HAP-1 (cell line): ENCODE results near the gene TULP1.
"Not testable (repeated sequence)": the region's sequence is repeated elsewhere in the genome, so short reads cannot be mapped to it uniquely, and the experiment has no call there.

ENCODE experiments used
- DNase-seq, 2 experiments: peaks; one replicate each; pipeline ENCODE4 v3.0.0-alpha.2; 2016 to 2020; ENCODE audit warnings: low spot score in 2 of 2
- H3K27me3 ChIP-seq: fragments of 250-450 bp; sonication (Bioruptor Pico); 2 replicates; pipeline ENCODE4 v1.5.1; 2020; ENCODE audit warnings: low read depth, mild to moderate bottlenecking, moderate library complexity
- H3K36me3 ChIP-seq: fragments of 250-450 bp; sonication (Bioruptor Pico); replicated peaks from 2 replicates; pipeline ENCODE4 v1.5.1; 2020; ENCODE audit warnings: mild to moderate bottlenecking
- H3K4me1 ChIP-seq: fragments of 250-450 bp; sonication (Bioruptor Pico); 2 replicates; pipeline ENCODE4 v1.5.1; 2020; ENCODE audit warnings: mild to moderate bottlenecking
- H3K4me3 ChIP-seq: fragments of 250-450 bp; sonication (Bioruptor Pico); 2 replicates; pipeline ENCODE4 v1.5.1; 2020; ENCODE audit warnings: mild to moderate bottlenecking, moderate library complexity
- H3K9me3 ChIP-seq: fragments of 250-450 bp; sonication (Bioruptor Pico); 2 replicates; pipeline ENCODE4 v1.5.1; 2020; ENCODE audit warnings: mild to moderate bottlenecking, moderate library complexity
- in situ Hi-C: fragments of 300-500 bp; cut with MboI; formaldehyde crosslinking; loops from 3 replicates; pipeline ENCODE4 v1.14.3; 2020; ENCODE audit warnings: low sequenced_read_pairs, inconsistent platforms, mixed read lengths

The TULP1 gene

DNA sequence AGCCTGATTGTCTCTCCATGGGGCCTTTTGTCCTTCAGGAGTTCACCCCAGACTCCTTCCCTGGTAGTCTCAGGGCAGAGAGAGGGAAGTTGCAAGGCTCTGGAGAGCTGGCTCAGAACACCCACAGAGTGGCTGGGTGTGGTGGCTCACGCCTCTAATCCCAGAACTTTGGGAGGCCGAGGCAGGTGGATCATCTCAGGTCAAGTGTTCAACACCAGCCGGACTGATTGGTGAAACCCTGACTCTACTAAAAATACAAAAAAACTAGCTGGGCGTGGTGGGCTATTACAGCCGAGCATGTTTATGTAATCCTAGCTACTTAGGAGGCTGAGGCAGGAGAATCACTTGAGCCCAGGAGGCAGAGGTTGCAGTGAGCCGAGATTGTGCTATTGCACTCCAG is 23.2 kb upstream of the TULP1 start:
- DNase-seq, H3K27me3 ChIP-seq, H3K4me1 ChIP-seq, H3K36me3 ChIP-seq, H3K4me3 ChIP-seq, H3K9me3 ChIP-seq, in situ Hi-C loops: not testable (repeated sequence)

DNA sequence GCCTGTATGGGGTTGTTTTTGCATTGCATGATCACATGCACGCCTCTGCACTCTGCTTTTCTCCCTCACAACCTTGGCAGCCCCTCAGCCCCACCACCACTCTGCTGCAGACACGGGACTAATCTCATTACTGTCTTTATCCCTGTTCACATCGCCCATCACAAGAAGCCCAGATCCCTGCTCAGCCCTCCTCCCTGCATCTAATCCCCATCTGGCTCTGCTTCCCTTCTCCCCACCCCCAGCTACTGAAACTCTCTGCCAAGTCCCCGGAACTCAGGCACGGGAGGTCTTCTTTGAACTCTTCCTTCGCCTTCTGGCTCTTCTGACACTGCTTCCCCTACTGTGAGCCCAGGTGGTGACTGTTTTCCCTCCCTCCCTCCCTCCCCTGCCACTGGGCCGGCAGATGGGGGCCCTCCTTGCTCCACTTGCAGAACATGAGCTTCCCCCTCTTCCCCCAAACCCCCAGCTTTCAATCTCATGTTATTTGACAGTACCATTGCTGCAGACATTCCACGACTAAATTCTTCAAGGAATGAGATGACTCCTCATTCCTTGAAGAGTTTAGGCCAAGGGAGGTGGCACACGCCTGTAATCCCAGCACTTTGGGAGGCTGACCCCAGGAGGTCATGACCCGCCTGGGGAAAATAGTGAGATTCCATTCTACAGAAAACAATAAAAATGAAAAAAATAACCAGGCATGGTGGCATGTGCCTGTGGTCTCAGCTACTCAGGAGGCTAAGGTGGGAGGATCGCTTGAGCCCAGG is 21.9 kb upstream of the TULP1 start:
- Histone ChIP-seq H3K4me3 (no peak overlapping the region), H3K4me1 (no peaks in the 10 kb centered on the region), H3K36me3 (no peaks in the 10 kb centered on the region), H3K27me3 (no peaks in the 10 kb centered on the region), H3K9me3 (no peaks in the 10 kb centered on the region)
- in situ Hi-C loops: no loop called here
- no peak for DNase-seq

DNA sequence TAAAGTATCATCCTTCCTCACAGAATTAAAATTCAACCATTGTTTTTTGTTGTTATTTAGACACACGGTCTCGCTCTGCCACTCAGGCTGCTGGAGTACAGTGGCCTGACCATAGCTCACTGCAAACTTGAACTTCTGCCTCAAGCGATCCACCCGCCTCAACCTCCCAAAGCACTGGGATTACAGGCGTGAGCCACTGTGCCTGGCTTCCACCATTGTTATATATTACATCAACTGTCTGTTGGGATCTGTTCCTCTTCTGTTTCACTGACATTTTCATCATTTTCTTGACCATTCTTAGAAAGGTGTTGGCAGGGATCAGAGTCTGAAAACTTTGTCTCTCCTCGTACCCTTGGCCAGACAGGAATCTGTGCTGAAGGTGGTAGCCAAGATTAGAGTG is 21.3 kb upstream of the TULP1 start:
- in situ Hi-C loops: no loop called here
- no peaks in the 10 kb centered on the region for H3K36me3 ChIP-seq
- no peak overlapping the region for H3K4me3 ChIP-seq

DNA sequence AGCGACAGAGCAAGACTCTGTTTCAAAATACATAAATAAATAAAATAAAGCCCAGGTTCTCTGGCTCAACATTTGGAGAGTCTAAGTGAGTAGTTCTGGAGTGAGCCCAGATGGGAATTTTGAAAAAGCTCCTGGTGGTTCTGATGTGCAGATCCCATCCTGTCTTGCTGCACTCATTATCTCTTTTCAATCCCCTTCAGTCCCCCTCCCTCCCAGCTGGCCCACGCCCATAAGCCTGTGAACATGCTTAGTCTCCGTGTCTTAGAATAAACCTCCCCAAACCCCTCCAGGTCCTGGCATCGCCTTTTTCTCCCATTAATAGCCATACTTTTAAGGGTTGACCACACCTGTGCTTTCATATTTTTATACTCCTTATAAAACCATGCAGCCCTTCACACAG is 19.4 kb upstream of the TULP1 start:
- no peak for DNase-seq
- in situ Hi-C loops: no loop called here
- H3K27me3 ChIP-seq: no peaks in the 10 kb centered on the region
- no peak overlapping the region for H3K4me3 ChIP-seq
- H3K4me1 ChIP-seq: no peaks in the 10 kb centered on the region
- H3K36me3 ChIP-seq: no peaks in the 10 kb centered on the region
- H3K9me3 ChIP-seq: no peaks in the 10 kb centered on the region

More for the DNA sequence above, 21.3 kb upstream of the TULP1 start:
- no peak for DNase-seq
- Histone ChIP-seq H3K27me3 (no peaks in the 10 kb centered on the region), H3K4me1 (no peaks in the 10 kb centered on the region), H3K9me3 (no peaks in the 10 kb centered on the region)

DNA sequence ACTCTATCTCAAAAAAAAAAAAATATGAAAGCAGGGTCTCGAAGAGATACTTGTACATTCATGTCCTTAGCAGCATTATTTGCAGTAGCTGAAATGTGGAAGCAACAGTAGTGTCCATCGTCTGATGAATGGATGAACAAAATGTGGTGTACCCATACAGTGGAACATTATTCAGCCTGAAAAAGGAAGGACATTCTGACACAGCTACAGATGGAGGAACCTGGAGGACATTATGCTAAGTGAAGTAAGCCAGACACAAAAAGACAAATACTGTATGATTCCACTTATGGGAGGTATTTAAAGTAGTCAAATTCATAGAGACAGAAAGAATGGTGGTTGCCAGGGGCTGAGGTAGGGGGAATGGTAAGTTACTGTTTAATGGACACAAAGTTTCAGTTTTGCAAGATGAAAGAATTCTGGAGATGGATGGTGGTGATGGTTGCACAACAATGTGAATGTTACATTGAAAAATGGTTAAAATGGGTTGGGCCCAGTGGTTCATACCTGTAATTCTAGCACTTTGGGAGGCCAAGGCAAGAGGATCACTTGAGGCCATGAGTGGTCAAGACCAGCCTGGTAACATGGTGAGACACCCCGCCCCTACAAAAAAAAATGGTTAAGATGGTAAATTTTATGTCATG is 11.8 kb upstream of the TULP1 start:
- H3K36me3 ChIP-seq: no peaks in the 10 kb centered on the region
- in situ Hi-C loops: loop anchor here (5.0 kb wide), 1 partner anchor 213 kb away; the partner anchor contains the start of gene ARMC12
- H3K9me3 ChIP-seq: no peaks in the 10 kb centered on the region
- DNase-seq: no peak
- no peak overlapping the region for H3K4me3 ChIP-seq
- H3K27me3 ChIP-seq: no peaks in the 10 kb centered on the region
- peaks cover 3% of the 10 kb centered on the region; the same call in 1 of the 2 replicates for H3K4me1 ChIP-seq

DNA sequence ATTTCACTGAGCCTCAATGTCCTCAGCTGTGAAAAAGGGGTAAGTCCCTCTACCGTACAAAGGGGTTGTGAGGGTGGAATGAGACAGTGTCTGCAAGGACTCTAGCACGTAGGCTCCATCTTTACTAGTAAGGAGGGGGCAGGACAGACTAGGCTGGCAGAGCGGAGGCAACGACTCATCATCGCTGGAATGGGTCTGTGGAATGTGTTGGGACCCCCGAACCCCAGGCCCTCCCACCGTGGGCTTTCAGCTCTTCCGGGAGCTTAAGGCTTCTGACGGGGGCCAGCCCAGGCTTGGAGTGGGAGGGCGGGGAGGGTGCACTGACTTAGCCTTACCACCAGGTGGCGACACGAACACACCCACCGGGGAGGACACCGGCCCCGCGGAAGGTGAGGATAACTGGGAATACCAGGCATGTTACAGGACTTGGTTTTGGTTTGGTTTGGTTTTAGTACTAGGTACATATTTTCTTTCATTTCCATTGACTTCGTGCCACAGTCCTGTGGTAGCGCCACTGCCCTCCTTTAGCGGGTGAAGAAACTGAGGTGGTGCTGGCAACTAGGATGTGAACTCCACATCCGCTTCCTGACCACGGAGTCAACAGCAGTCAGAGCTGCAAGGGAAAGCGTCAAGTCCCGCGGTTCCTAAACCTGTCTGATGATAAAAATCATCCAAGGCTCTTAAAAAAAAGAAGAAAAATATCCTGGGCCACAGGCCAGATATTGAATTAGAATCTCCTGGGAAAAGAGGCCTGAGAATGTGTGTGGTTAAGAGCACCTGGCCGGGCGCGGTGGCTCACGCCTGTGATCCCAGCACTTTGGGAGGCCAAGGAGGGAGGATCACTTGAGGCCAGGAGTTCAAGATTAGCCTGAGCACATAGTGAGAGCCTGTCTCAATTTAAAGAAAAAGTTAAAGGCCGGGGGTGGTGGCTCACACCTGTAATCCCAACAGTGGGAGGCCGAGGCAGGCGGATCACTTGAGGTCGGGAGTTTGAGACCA is 10.3 kb upstream of the TULP1 start:
- H3K4me3 ChIP-seq: no peak overlapping the region
- DNase-seq: peak; percentile 72 to 91
- H3K9me3 ChIP-seq: no peaks in the 10 kb centered on the region
- H3K36me3 ChIP-seq: no peaks in the 10 kb centered on the region
- H3K4me1 ChIP-seq: peaks cover 3% of the 10 kb centered on the region; the same call in 1 of the 2 replicates
- in situ Hi-C loops: loop anchor here (5.0 kb wide), 1 partner anchor 214 kb away; the partner anchor contains the start of gene ARMC12
- H3K27me3 ChIP-seq: no peaks in the 10 kb centered on the region

DNA sequence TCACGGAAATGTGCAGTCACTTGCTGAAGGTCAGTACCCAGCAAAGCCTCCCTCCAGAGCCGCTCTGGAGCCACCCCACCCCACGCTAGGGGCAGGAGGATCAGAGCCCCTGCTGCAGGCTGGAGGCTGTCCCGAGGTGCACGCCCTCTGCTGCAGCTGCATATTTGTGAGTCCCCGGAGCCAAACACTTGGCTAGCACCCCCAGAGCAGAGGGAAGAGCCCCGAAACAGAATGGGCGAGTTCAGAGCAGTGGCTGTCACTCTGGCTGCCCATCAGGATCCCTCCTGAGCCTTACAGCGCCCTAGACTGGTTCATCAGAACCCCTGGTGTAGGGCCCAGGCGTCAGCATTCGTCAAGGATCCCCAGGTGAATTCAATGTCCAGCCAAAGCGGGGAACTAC is 9.5 kb upstream of the TULP1 start:
- no peak overlapping the region for H3K4me3 ChIP-seq
- DNase-seq: no peak
- peaks cover 3% of the 10 kb centered on the region; the same call in 1 of the 2 replicates for H3K4me1 ChIP-seq
- H3K9me3 ChIP-seq: no peaks in the 10 kb centered on the region
- in situ Hi-C loops: loop anchor here (5.0 kb wide), 1 partner anchor 215 kb away; the partner anchor contains the start of gene ARMC12
- H3K36me3 ChIP-seq: no peaks in the 10 kb centered on the region
- no peaks in the 10 kb centered on the region for H3K27me3 ChIP-seq

DNA sequence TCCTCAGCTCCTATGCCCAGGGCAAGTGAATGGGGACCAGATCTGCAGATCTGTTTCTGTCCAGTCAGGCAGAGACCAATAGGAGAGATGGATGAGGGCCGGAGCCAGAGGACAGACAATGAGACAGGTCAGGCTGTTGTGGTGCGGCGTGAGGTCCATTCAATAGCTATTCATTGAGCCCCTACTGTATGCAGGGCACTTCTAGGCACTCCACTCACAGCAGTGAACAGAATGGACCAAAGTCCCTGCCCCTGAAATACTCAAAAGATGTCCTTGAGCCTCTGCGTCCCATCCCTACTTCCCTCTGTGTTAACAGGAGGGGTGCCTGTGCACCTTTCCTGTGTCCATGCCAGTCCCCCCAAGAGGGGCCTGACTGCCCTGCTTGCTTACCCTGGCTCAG is 8.5 kb upstream of the TULP1 start:
- Histone ChIP-seq H3K36me3 (no peaks in the 10 kb centered on the region), H3K4me1 (peaks cover 3% of the 10 kb centered on the region; the same call in 1 of the 2 replicates), H3K9me3 (no peaks in the 10 kb centered on the region), H3K27me3 (no peaks in the 10 kb centered on the region), H3K4me3 (no peak overlapping the region)
- no peak for DNase-seq
- in situ Hi-C loops: loop anchor here (5.0 kb wide), 1 partner anchor 216 kb away; the partner anchor contains the start of gene ARMC12

DNA sequence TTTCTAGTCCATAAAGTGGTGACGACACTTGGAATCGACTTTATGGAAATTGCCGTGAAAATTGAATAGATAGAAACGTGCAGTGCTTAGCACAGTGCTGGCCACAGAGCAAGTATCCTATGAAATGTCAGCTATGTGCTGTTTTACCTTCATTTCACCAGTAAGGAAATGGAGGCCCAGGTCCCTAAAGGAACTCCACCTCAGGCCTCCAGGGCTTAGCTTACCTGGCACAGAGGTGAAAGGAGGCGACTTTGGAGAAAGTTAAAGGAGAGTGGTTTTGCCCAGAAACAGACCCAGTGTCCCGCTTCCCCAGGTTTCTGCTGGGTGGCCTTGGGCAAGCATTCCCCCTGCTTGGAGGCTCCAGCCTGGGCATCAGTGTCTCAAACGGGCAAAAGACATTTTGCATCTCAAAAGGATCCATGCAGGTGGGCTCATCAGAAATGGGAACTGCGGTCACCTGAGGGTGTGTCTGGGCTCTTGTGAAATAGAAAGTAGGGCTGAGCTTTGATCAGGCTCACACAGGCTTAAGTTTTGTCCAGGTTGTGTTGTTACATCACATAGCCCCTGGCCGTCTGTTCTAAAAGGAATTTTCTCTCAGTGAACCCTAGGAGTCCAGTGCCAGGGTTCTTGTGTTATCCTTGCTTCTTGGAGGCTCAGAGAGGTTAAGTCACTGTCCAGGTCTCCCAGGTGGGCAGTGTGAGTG is 6.8 kb upstream of the TULP1 start:
- Histone ChIP-seq H3K9me3 (no peaks in the 10 kb centered on the region), H3K27me3 (no peaks in the 10 kb centered on the region), H3K4me3 (no peak overlapping the region), H3K36me3 (no peaks in the 10 kb centered on the region), H3K4me1 (peaks cover 3% of the 10 kb centered on the region; the same call in 1 of the 2 replicates)
- DNase-seq: no peak
- in situ Hi-C loops: loop anchor here (5.0 kb wide), 1 partner anchor 218 kb away; the partner anchor contains the start of gene ARMC12

DNA sequence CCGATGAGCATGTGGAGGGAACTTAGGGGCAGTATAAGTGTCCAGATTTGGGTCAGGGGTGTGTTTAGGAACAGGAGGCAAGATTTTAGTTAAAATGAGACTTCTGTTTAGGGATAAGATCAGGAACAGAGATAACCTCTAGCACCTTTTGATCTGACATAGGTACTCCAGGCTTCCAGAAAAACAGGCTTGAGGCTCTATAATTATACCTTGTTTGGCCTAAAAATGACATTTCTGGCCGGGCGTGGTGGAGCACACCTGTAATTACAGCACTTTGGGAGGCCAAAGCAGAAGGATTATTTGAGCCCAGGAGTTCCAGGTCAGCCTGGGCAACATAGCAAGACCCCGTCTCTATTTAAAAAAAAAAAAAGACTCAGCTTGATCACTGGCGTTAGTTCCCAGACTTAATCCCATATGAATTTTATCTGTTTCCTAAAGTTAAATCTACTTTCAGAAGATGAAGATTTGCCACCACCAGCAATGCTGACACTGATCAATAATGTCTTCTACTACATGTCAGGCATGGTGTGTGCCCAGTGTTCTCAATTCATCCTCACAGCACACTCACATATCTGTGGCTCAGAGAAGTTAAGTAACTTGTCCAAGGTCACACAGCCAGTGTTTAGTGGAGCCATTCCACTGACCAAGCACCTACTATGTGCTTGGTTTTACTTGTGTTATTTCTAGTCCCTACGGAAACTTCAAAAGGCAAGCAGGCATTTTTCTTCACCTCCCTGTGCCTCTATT is 6.0 kb upstream of the TULP1 start:
- DNase-seq: no peak
- Histone ChIP-seq H3K27me3 (no peaks in the 10 kb centered on the region), H3K36me3 (no peaks in the 10 kb centered on the region), H3K9me3 (no peaks in the 10 kb centered on the region), H3K4me3 (no peak overlapping the region), H3K4me1 (peaks cover 3% of the 10 kb centered on the region; the same call in 1 of the 2 replicates)
- in situ Hi-C loops: no loop called here

DNA sequence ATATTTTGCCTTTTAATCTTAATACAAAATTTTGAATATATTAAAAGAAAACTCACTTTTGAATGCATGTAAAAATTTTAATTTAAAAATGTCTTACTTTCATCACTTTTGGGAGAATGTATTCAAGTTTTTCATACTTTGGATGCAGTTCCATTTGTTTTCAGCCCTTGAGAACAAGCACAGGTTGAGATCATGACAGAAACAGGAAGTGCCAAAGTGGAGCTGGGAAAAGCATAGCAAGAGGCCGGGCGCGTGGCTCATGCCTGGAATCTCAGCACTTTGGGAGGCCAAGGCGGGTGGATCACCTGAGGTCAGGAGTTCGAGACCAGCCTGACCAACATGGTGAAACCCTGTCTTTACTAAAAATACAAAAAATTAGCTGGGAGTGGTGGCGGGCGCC is 5.3 kb upstream of the TULP1 start:
- H3K36me3 ChIP-seq, DNase-seq, H3K27me3 ChIP-seq, H3K4me3 ChIP-seq, H3K4me1 ChIP-seq, in situ Hi-C loops, H3K9me3 ChIP-seq: not testable (repeated sequence)

DNA sequence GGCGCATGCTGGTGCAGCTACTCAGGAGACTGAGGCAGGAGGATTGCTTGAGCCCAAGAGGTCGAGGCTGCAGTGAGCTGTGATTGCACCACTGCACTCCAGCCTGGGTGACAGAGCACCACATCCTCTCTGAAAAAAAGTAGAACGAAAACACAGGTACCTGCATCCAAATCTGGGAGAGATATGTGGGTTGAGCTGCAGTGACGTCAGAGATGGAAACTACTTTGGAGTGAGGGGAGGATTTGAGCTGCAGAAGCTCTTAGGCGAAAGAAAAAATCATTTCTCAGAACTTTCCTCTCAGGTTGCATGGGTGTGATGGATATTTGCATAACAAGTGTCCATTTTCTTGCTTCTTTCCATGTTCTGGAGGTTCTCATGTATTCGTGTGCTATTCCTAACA is 4.0 kb upstream of the TULP1 start:
- H3K9me3 ChIP-seq: no peaks in the 10 kb centered on the region
- H3K4me1 ChIP-seq: no peaks in the 10 kb centered on the region
- DNase-seq: no peak
- no peaks in the 10 kb centered on the region for H3K27me3 ChIP-seq
- in situ Hi-C loops: no loop called here
- H3K36me3 ChIP-seq: no peaks in the 10 kb centered on the region
- H3K4me3 ChIP-seq: no peak overlapping the region
